Body of pancreas (tissue), 4 donors: ENCODE measurements around the gene PPP6R2. TPM values are rescaled to one million over a fixed set of nuclear protein-coding genes. Genes with fewer than 3 reads are reported as not detected.
"Not testable (repeated sequence)": the region's sequence is repeated elsewhere in the genome, so short reads cannot be mapped to it uniquely, and the experiment has no call there.

Experiments used
- ATAC-seq: fragments of 150-250 bp; one replicate; pipeline ENCODE4 v1.9.1; 2016
- DNase-seq, 4 donors: peaks; one replicate each; pipeline ENCODE4 v3.0.0-alpha.2; 2019
- H3K27ac ChIP-seq, 4 donors: fragments of 200-600 bp; sonication (generic); 1 replicate in 3 of 4; 2 replicates in 1 of 4; pipeline versions ENCODE4 v1.5.1 to v1.6.1; 2016 to 2019; ENCODE audit warnings: mild to moderate bottlenecking in 1 of 4, mixed read lengths in 1 of 4, moderate library complexity in 1 of 4
- H3K27me3 ChIP-seq, 2 donors: fragments of 200-600 bp; sonication (generic); one replicate each; pipeline ENCODE4 v1.6.0; 2016; ENCODE audit warnings: mild to moderate bottlenecking in 1 of 2
- H3K36me3 ChIP-seq, 2 donors: fragments of 200-600 bp; sonication (generic); replicated peaks in 1 of 2; 2 replicates each; pipeline ENCODE4 v1.5.1; 2016; ENCODE audit warnings: low read depth in 2 of 2; ENCODE audit not compliant: insufficient read depth in 1 of 2
- H3K4me1 ChIP-seq: fragments of 200-600 bp; sonication (generic); one replicate; pipeline ENCODE4 v1.6.0; 2016
- H3K4me3 ChIP-seq, 2 donors: fragments of 200-600 bp; sonication (generic); 1 replicate in 1 of 2; 2 replicates in 1 of 2; pipeline ENCODE4 v1.5.1; 2016 to 2019
- H3K9me3 ChIP-seq, 3 donors: fragments of 200-600 bp; sonication (generic); 1 replicate in 2 of 3; 2 replicates in 1 of 3; pipeline ENCODE4 v1.5.1; 2016
- POLR2A ChIP-seq, 3 donors: fragments of 450-650 bp; IDR thresholded peaks; one replicate each; pipeline ENCODE4 v1.6.1; 2016; ENCODE audit warnings: antibody characterized with exemption in 3 of 3, mild to moderate bottlenecking in 2 of 3
- WGBS, 2 donors: methylation state at CpG; one replicate each; pipeline ENCODE4 v1.1.5; 2017; 5-methylcytosine and 5-hydroxymethylcytosine counted together
- intact Hi-C: fragments of 100-400 bp; cut with DNase I; formaldehyde crosslinking; loops from one replicate; pipeline ENCODE4 v1.15.1; 2023
- total RNA-seq, 2 donors: library from RNA; depleted of rRNA; stranded (reverse); fragments of >200 nt; gene quantifications; one replicate each; pipeline ENCODE4 v1.1.0, GENCODE V29; 2016
- TF ChIP-seq, protein P1 (sequence below), 7 experiments: fragments of 450-650 bp in 4 of 7; fragments of 200-600 bp in 3 of 7; sonication (generic) in 3 of 7; IDR thresholded peaks; one replicate each; pipeline ENCODE4 v1.5.1; 2016 to 2019; ENCODE audit warnings: antibody characterized with exemption in 7 of 7

PPP6R2 gene
- total RNA-seq, 2 donors from 2014 or later: 48.8 to 53.4 TPM

DNA sequence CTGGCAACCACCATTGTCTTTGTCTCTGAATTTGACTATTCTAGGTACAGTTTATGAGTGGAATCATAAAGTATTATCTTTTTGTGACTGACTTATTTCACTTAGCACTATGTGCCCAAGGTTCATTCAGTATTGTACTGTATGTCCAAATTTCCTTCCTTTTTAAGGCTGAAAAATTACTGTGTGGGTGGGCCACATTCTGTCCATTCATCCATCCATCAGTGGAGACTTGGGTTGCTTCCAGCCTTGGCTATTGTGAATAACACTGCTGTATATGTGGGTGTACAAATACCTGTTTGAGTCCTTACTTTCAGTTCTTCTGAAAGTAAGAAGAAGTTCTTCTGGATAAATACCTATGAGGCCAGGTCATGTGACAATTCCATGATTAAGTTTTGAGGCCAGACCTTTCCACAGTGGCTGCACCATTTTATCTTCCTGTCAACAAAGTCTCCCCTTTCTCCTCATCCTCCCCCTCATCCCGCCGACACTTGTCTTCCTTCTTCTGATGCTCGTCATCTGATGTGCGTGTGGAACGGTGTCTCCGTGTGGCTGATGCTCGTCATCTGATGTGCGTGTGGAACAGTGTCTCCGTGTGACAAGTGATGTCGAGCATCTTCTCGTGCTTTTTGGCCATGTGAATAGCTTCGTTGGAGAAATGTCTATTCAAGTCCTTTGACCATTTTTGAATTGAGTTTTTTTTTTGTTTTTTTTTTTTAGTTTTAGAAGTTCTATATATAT, 82.2 kb downstream of the PPP6R2 start:
- TF ChIP-seq, protein P1, sequence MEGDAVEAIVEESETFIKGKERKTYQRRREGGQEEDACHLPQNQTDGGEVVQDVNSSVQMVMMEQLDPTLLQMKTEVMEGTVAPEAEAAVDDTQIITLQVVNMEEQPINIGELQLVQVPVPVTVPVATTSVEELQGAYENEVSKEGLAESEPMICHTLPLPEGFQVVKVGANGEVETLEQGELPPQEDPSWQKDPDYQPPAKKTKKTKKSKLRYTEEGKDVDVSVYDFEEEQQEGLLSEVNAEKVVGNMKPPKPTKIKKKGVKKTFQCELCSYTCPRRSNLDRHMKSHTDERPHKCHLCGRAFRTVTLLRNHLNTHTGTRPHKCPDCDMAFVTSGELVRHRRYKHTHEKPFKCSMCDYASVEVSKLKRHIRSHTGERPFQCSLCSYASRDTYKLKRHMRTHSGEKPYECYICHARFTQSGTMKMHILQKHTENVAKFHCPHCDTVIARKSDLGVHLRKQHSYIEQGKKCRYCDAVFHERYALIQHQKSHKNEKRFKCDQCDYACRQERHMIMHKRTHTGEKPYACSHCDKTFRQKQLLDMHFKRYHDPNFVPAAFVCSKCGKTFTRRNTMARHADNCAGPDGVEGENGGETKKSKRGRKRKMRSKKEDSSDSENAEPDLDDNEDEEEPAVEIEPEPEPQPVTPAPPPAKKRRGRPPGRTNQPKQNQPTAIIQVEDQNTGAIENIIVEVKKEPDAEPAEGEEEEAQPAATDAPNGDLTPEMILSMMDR (IDR thresholded peaks at IDR 0.05): no peak
- TF ChIP-seq POLR2A (IDR thresholded peaks at IDR 0.05): no peak
- H3K9me3 ChIP-seq: no peaks in the 10 kb centered on the region
- ATAC-seq: no peak
- intact Hi-C loops: loop anchor here (10.0 kb wide), 1 partner anchor 61 kb away; no protein-coding TSS in a partner anchor
- no peak overlapping the region for H3K27ac ChIP-seq
- no peaks in the 10 kb centered on the region for H3K27me3 ChIP-seq
- no peak for DNase-seq
- 91 to 96% methylated on average over 12 of the region's 12 CpGs for WGBS, 2 donors
- H3K36me3 ChIP-seq: peaks cover 20 to 29% of the 10 kb centered on the region in 2 donors
- no peak overlapping the region for H3K4me3 ChIP-seq
- H3K4me1 ChIP-seq: no peaks in the 10 kb centered on the region

DNA sequence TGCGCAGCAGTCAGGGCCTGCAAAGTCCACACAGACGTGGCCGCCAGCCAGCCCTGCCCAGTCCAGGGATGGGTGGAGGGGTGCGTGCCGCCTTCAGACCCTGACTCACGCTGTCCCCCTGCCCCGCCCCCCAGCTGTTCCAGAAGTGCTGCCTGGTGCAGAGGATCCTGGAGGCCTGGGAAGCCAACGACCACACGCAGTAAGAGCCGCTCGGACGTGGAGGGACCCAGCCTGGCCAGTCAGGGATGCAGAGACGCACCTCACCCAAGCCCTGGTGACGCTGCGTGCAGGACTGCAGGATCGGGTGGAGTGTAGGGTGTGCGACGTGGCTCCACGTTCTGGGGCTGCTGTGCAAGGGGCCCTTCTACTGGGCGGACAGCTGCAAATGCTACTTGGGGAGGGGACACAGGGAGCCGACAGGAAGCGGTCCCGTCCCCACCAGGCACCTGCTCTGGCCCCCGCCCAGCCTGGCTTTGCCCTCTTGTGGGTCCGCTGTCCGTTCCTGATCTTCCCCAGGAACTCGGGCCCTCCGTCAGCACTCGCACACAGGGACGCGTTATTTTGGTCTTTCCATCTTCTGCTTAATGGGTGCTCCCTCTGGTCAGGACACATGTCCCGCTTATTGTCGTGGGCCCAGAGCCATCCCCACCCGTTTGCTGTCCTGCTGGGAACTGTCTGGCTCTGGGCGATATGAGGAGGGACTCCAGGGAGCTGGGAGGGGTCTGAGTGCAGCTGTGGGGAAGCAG, 89.2 kb downstream of the PPP6R2 start:
- peaks cover 24 to 30% of the 10 kb centered on the region in 2 donors for H3K36me3 ChIP-seq
- ATAC-seq (no peak), DNase-seq (no peak)

DNA sequence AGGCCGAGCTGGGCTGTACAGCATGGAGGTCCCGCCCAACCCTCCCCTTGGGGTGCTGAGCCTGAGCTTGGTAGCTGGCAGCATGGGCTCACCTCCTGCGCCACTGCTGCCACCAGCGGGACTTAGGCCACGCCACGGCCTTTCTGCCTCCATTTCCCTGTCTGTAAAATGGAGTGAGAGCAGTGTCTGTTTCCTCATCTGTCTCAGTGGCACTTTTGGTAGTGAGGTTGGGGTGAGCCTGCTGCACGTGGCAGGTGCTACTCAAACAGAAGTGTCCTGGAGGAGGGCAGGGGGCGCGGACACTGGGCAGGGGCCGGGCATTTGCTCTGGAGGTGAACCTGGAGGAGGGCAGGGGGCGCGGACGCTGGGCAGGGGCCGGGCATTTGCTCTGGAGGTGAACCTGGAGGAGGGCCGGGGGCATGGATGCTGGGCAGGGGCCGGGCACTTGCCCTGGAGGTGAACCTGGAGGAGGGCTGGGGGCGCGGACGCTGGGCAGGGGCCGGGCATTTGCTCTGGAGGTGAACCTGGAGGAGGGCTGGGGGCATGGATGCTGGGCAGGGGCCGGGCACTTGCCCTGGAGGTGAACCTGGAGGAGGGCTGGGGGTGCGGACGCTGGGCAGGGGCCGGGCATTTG, 89.9 kb downstream of the PPP6R2 start:
- intact Hi-C loops, DNase-seq, ATAC-seq, H3K4me3 ChIP-seq, H3K4me1 ChIP-seq, H3K27me3 ChIP-seq, H3K9me3 ChIP-seq, H3K27ac ChIP-seq: not testable (repeated sequence)
- peaks cover 26 to 27% of the 10 kb centered on the region in 2 donors for H3K36me3 ChIP-seq
- 93% methylated on average over 9 to 11 of the region's 24 CpGs for WGBS, 2 donors

More for the DNA sequence above, 89.2 kb downstream of the PPP6R2 start:
- TF ChIP-seq, protein P1 (IDR thresholded peaks at IDR 0.05): no peak
- no peak for TF ChIP-seq POLR2A (IDR thresholded peaks at IDR 0.05)
- intact Hi-C loops: no loop called here
- Histone ChIP-seq H3K27ac (no peak overlapping the region), H3K9me3 (no peaks in the 10 kb centered on the region), H3K4me3 (no peak overlapping the region), H3K4me1 (no peaks in the 10 kb centered on the region), H3K27me3 (no peaks in the 10 kb centered on the region)
- WGBS, 2 donors: 92 to 97% methylated on average over 13 to 35 of the region's 35 CpGs

DNA sequence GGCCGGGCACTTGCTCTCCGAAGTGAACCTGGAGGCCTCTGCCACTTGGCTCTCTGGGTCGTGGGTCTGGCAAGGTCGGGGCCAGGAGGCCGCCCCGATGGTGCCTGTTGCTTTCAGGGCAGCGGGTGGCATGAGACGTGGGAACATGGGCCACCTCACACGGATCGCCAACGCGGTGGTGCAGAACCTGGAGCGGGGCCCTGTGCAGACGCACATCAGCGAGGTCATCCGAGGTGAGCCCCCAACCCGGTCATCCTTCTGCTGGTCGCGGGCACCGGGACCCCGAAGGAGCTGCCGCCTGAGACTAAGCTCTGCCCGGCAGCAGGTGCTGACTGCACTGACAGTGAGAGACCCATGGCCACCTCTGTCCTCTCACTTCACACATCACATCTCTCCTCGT, 91.7 kb downstream of the PPP6R2 start:
- H3K36me3 ChIP-seq: peaks cover 22 to 30% of the 10 kb centered on the region in 2 donors
- whole genome bisulfite sequencing, 2 donors: 80 to 84% methylated on average over 11 to 20 of the region's 24 CpGs
- H3K9me3 ChIP-seq: no peaks in the 10 kb centered on the region
- TF ChIP-seq, protein P1 (IDR thresholded peaks at IDR 0.05): no peak
- TF ChIP-seq POLR2A (IDR thresholded peaks at IDR 0.05): no peak
- no peaks in the 10 kb centered on the region for H3K27me3 ChIP-seq
- ATAC-seq (no peak), DNase-seq (no peak)
- intact Hi-C loops: no loop called here
- H3K27ac ChIP-seq: no peak overlapping the region
- no peaks in the 10 kb centered on the region for H3K4me1 ChIP-seq
- no peak overlapping the region for H3K4me3 ChIP-seq
